GM20000 (cell line): ENCODE measurements around the gene RAD51.

Experiments
- DNase-seq: peaks from one replicate; pipeline ENCODE4 v3.0.0; 2012; ENCODE audit warnings: low spot score
- CTCF ChIP-seq: IDR thresholded peaks from 2 replicates; pipeline ENCODE4 v1.5.1; 2012; ENCODE audit warnings: mild to moderate bottlenecking, control low read depth; ENCODE audit errors: extremely low read depth, missing control alignments

Gene RAD51

GRCh38 chr15:40763801-40764628 is 69.0 kb downstream of the RAD51 start, which contains the start of gene GCHFR:
Gene GCHFR (plus strand): TSS chr15:40764068. CDS start chr15:40764181, 113 bp downstream.
- no peak for TF ChIP-seq CTCF
- peak; percentile 89 for DNase-seq

- DNase-seq, result no peak
- no peak for TF ChIP-seq CTCF
Observed at GRCh38 chr15:40764629-40765103, 69.7 kb downstream of the RAD51 start.

- DNase-seq, result no peak
- TF ChIP-seq CTCF, result no peak
Observed at GRCh38 chr15:40766194-40766815, 71.3 kb downstream of the RAD51 start.

- no peak for DNase-seq
- no peak for TF ChIP-seq CTCF
Observed at GRCh38 chr15:40766906-40767837, 72.2 kb downstream of the RAD51 start.

GRCh38 chr15:40767838-40768500 is 73.0 kb downstream of the RAD51 start:
- no peak for TF ChIP-seq CTCF
- DNase-seq, result no peak

- peak; percentile 45 for DNase-seq
Observed at GRCh38 chr15:40768521-40769273, 73.7 kb downstream of the RAD51 start.

More at GRCh38 chr15:40768521-40769273, 73.7 kb downstream of the RAD51 start:
- no peak for TF ChIP-seq CTCF
